Measurements from ENCODE around the gene DOC2B.

Gene DOC2B

GRCh38 chr17:152860-153420, 28.5 kb downstream of the DOC2B start:
- no peak overlapping the region for H3K4me3 ChIP-seq (ENCODE audit: low read depth, low read length)
- no peak for TF ChIP-seq CTCF (IDR thresholded peaks at IDR 0.05; ENCODE audit: insufficient read depth, low read depth, low read length, missing control alignments)
- no peak for DNase-seq (ENCODE audit: low read depth)

GRCh38 chr17:151886-152859, 29.3 kb downstream of the DOC2B start:
- no peak overlapping the region for H3K4me3 ChIP-seq (ENCODE audit: low read depth, low read length)
- no peak for TF ChIP-seq CTCF (IDR thresholded peaks at IDR 0.05; ENCODE audit: insufficient read depth, low read depth, low read length, missing control alignments)
- no peak for DNase-seq (ENCODE audit: low read depth)

GRCh38 chr17:151004-151403, 30.4 kb downstream of the DOC2B start:
- H3K4me3 ChIP-seq (ENCODE audit: low read depth, low read length): no peak overlapping the region
- no peak for DNase-seq (ENCODE audit: low read depth)
- no peak for TF ChIP-seq CTCF (IDR thresholded peaks at IDR 0.05; ENCODE audit: insufficient read depth, low read depth, low read length, missing control alignments)

- TF ChIP-seq CTCF (IDR thresholded peaks at IDR 0.05; ENCODE audit: insufficient read depth, low read depth, low read length, missing control alignments): no peak
- DNase-seq (ENCODE audit: low read depth): no peak
- H3K4me3 ChIP-seq (ENCODE audit: low read depth, low read length): no peak overlapping the region
These were observed 31.4 kb downstream of the DOC2B start for GRCh38 chr17:149897-150584.

- H3K4me3 ChIP-seq (ENCODE audit: low read depth, low read length): no peak overlapping the region
- TF ChIP-seq CTCF (IDR thresholded peaks at IDR 0.05; ENCODE audit: insufficient read depth, low read depth, low read length, missing control alignments): no peak
- no peak for DNase-seq (ENCODE audit: low read depth)
These were observed 32.2 kb downstream of the DOC2B start for GRCh38 chr17:149231-149630.

GRCh38 chr17:148757-149156, 32.7 kb downstream of the DOC2B start:
- no peak for TF ChIP-seq CTCF (IDR thresholded peaks at IDR 0.05; ENCODE audit: insufficient read depth, low read depth, low read length, missing control alignments)
- no peak for DNase-seq (ENCODE audit: low read depth)
- no peak overlapping the region for H3K4me3 ChIP-seq (ENCODE audit: low read depth, low read length)

Data from GM12865 (cell line).